OCI-LY7 (cell line): ENCODE data around the gene RASSF5. TPM values are rescaled to one million over a fixed set of nuclear protein-coding genes. Genes with fewer than 3 reads are reported as not detected.

Experiments used
- BruUV-seq: library from RNA; stranded (reverse); fragments of 400-500 nt; replicated peaks from 2 replicates; lab custom pipeline; 2021; lab: Mats Ljungman, UMichigan
- CTCF ChIA-PET: fragments of 300-600 bp; sonication (Branson Sonifier 250); formaldehyde crosslinking; loops from one replicate; lab custom pipeline; 2022; ENCODE audit warnings: antibody characterized with exemption; ENCODE audit not compliant: unreplicated experiment; lab: Charles Lee
- POLR2A ChIA-PET: fragments of 300-600 bp; sonication (Branson Sonifier 250); formaldehyde crosslinking; loops from one replicate; lab custom pipeline; 2022; ENCODE audit warnings: antibody characterized with exemption; lab: Charles Lee
- DNase-seq: peaks from one replicate; pipeline ENCODE4 v3.0.0-alpha.2; 2015; ENCODE audit warnings: low spot score
- H2AFZ ChIP-seq: fragments of 200-600 bp; sonication (generic), shearing (Covaris generic); 2 replicates; pipeline ENCODE4 v1.6.1; 2014; ENCODE audit warnings: mild to moderate bottlenecking, antibody characterized with exemption, low read length, moderate library complexity
- H3K27ac ChIP-seq: fragments of 200-600 bp; sonication (generic); 2 replicates; pipeline ENCODE4 v1.5.1; 2014; ENCODE audit warnings: mixed run types, low read depth, mild to moderate bottlenecking, moderate library complexity, low read length, inconsistent platforms; ENCODE audit not compliant: poor library complexity, severe bottlenecking
- H3K36me3 ChIP-seq: fragments of 200-600 bp; sonication (generic); 2 replicates; pipeline ENCODE4 v1.6.1; 2014; ENCODE audit warnings: mild to moderate bottlenecking, antibody characterized with exemption, low read length, moderate library complexity, mixed read lengths; ENCODE audit not compliant: insufficient read depth
- H3K4me1 ChIP-seq: fragments of 200-600 bp; sonication (generic); 2 replicates; pipeline ENCODE4 v1.5.1; 2014; ENCODE audit warnings: mild to moderate bottlenecking, low read length; ENCODE audit not compliant: insufficient read depth, poor library complexity, severe bottlenecking
- H3K4me2 ChIP-seq: fragments of 200-600 bp; sonication (generic); 2 replicates; pipeline ENCODE4 v1.6.1; 2014; ENCODE audit warnings: mild to moderate bottlenecking, low read length
- H3K4me3 ChIP-seq: fragments of 200-600 bp; sonication (generic); 2 replicates; pipeline ENCODE4 v1.5.1; 2014; ENCODE audit warnings: mild to moderate bottlenecking, low read depth, low read length; ENCODE audit not compliant: poor library complexity, severe bottlenecking
- H3K79me2 ChIP-seq: fragments of 200-600 bp; sonication (generic); 2 replicates; pipeline ENCODE4 v1.6.1; 2016; ENCODE audit warnings: low read depth, mild to moderate bottlenecking, low read length, moderate library complexity, mixed read lengths; ENCODE audit not compliant: insufficient read depth
- H3K9me2 ChIP-seq: fragments of 200-600 bp; sonication (generic); 2 replicates; pipeline ENCODE4 v1.6.1; 2016; ENCODE audit warnings: mild to moderate bottlenecking, low read length, mixed read lengths; ENCODE audit not compliant: insufficient read depth
- H3K9me3 ChIP-seq: fragments of 200-600 bp; sonication (generic); 2 replicates; pipeline ENCODE4 v1.6.1; 2014; ENCODE audit warnings: mild to moderate bottlenecking, mixed run types, low read length, mixed read lengths
- H4K20me1 ChIP-seq: fragments of 200-600 bp; sonication (generic); 2 replicates; pipeline ENCODE4 v1.6.1; 2014; ENCODE audit warnings: mild to moderate bottlenecking, antibody characterized with exemption, low read length, moderate library complexity, mixed read lengths; ENCODE audit not compliant: insufficient read depth
- CTCF ChIP-seq: fragments of 200-600 bp; sonication (generic); conservative IDR thresholded peaks from 2 replicates; pipeline ENCODE4 v1.5.1; 2014; ENCODE audit warnings: mild to moderate bottlenecking, antibody characterized with exemption, low read length, moderate library complexity, mixed read lengths
- EZH2phosphoT487 ChIP-seq: fragments of 200-600 bp; sonication (generic); IDR thresholded peaks from 2 replicates; pipeline ENCODE4 v1.6.1; 2018; ENCODE audit warnings: low read depth, borderline replicate concordance, mild to moderate bottlenecking, mixed run types, antibody characterized with exemption, low read length, moderate library complexity, mixed read lengths
- intact Hi-C: fragments of 100-400 bp; cut with micrococcal nuclease; formaldehyde crosslinking; loops from one replicate; pipeline ENCODE4 v1.10.0; 2022; ENCODE audit not compliant: unreplicated experiment
- total RNA-seq, 2 experiments: library from RNA; depleted of rRNA in 1 of 2; stranded (reverse); fragments of >200 nt in 1 of 2; shearing (Covaris generic) in 1 of 2; gene quantifications; 2 replicates each; pipeline ENCODE4 v1.2.3, GENCODE V29; 2014 to 2022

Gene RASSF5
- total RNA-seq, 2 experiments from 2014 or later, result 19.8 to 25.7 TPM

DNA sequence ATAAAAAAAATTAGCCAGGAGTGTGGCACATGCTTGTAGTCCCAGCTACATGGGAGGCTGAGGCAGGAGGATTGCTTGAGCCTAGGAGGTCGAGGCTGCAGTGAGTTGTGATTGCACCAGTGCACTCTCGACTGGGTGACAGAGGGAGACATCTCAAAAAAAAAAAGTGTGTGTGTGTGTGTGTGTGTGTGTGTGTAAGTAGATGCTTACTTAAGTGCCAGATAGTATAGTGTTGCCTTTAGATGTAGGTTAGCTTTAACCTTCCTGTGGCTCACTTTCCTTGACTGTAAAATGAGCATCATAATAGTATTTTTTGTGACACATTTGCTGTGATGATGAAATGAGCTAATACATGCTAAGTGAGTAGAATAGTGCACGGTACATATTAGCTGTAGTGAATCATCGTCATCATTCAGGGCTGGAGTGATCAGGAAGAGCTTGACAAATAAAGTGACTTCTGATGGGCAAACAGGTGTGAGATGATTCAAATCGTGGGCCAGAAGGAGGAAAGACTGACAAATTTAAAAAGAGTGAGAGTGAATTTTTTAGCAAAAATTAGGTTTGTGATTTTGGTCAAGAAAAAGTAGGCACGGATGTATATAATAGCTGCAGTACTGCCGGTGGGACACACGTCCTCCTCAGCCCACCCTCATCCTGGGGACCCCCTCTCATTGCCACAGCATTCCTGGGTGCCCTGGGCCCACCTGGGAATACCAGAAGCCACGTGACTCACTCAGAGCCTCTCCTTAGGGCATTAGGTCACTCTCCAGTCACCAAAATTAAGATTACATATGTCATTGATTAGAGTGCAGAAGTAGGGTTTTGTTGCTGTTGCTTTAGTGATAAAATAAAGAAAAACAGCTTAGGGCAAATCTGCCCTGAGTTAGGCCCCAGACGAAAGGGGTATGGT, 71.0 kb downstream of the RASSF5 start:
- BruUV-seq, result no TSS peak
- Histone ChIP-seq H3K27ac (no peak overlapping the region), H3K4me3 (no peak overlapping the region), H3K9me3 (no peaks in the 10 kb centered on the region), H3K36me3 (peaks cover 4% of the 10 kb centered on the region; the same call in 1 of the 2 replicates), H3K79me2 (no peaks in the 10 kb centered on the region), H3K4me2 (no peak overlapping the region), H2AFZ (no peak overlapping the region), H3K9me2 (no peaks in the 10 kb centered on the region), H4K20me1 (no peaks in the 10 kb centered on the region), H3K4me1 (peaks cover 25% of the 10 kb centered on the region)
- no peak for TF ChIP-seq CTCF
- TF ChIP-seq EZH2phosphoT487, result no peak
- CTCF ChIA-PET, result interaction anchor here (1.2 kb wide), 1 partner anchor 83 kb away, joined by 3 read pairs; no protein-coding TSS in a partner anchor
- no peak for DNase-seq
- intact Hi-C loops, result no loop called here
- POLR2A ChIA-PET, result interaction anchor here (0.6 to 1.4 kb wide), 2 partner anchors 107 to 1791 kb away, joined by 3 to 4 read pairs; no protein-coding TSS in a partner anchor

DNA sequence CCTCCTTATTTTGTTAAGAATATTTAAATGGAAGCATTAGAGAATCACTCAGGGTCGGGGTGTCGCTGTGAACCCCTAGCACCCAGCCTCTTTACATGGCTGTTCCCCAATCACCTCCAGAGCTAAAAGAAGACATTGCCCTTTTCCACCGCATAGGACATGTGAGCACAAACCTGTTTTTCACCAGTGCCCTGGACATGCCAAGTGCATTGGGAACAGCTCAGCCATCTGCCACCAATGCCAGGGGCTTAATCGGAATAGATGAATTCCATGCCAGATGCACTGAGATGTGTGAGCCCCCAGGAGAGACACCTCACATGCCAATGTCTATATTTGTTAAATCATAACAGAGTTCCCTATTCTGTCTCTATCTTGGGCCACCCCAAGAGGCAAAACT, 71.6 kb downstream of the RASSF5 start:
- Histone ChIP-seq H3K36me3 (peaks cover 4% of the 10 kb centered on the region; the same call in 1 of the 2 replicates), H3K4me2 (no peak overlapping the region), H3K4me3 (no peak overlapping the region), H3K4me1 (peaks cover 25% of the 10 kb centered on the region), H4K20me1 (no peaks in the 10 kb centered on the region), H3K9me3 (no peaks in the 10 kb centered on the region), H3K79me2 (no peaks in the 10 kb centered on the region), H3K27ac (no peak overlapping the region), H2AFZ (no peak overlapping the region), H3K9me2 (no peaks in the 10 kb centered on the region)
- POLR2A ChIA-PET, result interaction anchor here (1.4 kb wide), 1 partner anchor 108 kb away, joined by 4 read pairs; no protein-coding TSS in a partner anchor
- no peak for TF ChIP-seq CTCF
- TF ChIP-seq EZH2phosphoT487, result no peak
- CTCF ChIA-PET, result interaction anchor here (1.2 kb wide), 1 partner anchor 83 kb away, joined by 3 read pairs; no protein-coding TSS in a partner anchor
- intact Hi-C loops, result no loop called here
- no TSS peak for BruUV-seq
- DNase-seq, result no peak
